NCI-H2029 (cell line): Measurements from ENCODE around the gene SORCS2.

Experiments used
- DNase-seq: peaks from one replicate; lab custom pipeline; 2025; lab: John Stamatoyannopoulos, UW

Gene SORCS2

GRCh38 chr4:7377223-7377865, 185.0 kb downstream of the SORCS2 start:
- DNase-seq: no peak

DNA sequence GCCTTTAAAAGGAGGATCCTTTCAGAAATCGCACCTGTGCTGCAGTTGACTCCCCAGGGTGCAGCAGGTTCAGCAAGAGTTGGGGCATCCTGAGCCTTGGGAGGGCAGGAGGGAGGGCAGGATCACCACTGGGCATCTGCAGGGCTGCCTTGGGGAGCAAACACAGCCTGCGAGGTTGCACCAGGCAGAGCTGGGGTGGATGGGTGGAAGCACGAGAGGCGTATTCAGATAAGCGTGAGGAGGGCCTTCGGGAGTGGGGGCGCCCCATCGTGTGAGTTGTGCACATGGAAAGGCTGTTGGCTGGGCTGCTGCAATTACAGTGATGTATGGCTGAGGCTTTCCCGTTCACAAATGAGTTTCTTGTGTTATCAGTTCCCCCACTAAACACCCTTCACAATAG, 186.8 kb downstream of the SORCS2 start:
- DNase-seq: no peak

GRCh38 chr4:7379719-7380118, 187.4 kb downstream of the SORCS2 start:
- DNase-seq: no peak

- no peak for DNase-seq
Measured at GRCh38 chr4:7381221-7381889, 189.0 kb downstream of the SORCS2 start.

DNA sequence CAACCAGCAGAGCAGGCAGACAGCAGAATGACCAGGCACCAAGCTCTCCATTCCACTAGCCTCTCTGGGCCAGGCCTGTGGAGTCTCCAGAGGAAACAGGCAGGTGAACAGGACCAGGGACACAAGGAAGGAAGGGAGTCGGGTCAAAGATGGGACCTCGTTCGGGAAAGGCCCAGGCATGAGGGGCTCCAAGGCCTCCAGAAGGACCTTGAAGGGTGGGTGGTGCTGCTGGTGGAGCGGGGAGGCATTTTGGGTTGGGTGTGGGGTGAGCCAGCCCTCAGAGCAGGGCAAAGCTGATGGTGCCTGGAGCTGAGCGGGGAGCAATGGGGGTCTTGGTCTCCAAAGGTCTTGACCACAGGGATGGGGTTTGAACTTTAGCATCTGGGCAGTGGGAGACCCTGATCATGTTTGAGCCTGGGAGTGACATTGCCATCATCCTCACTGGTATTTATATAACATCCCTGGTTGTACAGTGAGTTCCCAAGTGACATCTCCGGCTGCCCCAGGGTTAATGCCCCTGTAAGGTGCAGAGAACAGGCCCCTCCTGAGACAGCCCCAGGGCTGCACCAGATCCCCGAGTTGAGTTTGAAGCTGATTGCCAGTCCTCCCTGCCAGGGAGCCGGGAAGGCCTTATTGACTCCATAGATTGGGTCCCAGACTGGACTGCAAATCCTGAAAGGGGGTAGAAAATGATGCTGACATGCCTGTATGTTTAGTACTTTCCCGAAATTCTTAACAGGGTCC, 189.7 kb downstream of the SORCS2 start:
- DNase-seq: no peak

DNA sequence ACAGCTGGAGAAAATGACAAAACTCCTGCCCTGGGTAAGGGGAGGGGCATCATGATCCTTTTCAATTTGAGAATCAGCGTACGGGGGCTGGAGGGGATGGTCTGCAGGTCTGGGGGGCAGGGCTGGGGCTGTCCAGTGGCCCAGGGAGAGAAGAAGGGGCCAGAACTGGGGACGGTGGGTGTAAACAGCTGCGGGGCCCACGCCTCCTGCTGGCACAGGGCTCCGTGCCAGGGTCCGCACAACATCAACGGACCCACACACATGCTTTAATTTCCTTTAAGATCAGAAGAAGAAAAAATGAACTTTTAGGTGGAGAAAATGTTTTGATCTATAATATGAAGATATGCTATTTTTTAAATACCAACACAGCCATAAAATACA, 190.3 kb downstream of the SORCS2 start:
- DNase-seq: no peak

DNA sequence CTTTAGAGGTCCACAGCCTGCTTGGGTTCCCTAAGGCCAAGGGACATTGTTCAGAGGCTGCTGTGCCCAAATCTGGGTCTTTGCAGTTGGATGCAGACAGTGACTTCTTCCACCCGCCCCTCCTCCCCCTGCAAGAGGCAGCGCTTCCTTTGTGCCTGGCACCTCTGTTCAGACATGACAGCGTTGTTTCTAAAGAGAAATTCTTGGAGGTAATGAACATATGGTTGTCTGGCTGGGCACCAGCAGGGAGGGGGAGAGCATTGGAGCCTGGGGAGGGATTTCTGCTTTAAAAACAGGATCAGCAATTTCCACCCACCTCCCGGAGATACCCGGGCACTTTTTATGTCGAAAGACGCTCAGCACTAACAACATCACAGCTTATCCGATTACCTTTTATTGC, 190.9 kb downstream of the SORCS2 start:
- DNase-seq: no peak

DNA sequence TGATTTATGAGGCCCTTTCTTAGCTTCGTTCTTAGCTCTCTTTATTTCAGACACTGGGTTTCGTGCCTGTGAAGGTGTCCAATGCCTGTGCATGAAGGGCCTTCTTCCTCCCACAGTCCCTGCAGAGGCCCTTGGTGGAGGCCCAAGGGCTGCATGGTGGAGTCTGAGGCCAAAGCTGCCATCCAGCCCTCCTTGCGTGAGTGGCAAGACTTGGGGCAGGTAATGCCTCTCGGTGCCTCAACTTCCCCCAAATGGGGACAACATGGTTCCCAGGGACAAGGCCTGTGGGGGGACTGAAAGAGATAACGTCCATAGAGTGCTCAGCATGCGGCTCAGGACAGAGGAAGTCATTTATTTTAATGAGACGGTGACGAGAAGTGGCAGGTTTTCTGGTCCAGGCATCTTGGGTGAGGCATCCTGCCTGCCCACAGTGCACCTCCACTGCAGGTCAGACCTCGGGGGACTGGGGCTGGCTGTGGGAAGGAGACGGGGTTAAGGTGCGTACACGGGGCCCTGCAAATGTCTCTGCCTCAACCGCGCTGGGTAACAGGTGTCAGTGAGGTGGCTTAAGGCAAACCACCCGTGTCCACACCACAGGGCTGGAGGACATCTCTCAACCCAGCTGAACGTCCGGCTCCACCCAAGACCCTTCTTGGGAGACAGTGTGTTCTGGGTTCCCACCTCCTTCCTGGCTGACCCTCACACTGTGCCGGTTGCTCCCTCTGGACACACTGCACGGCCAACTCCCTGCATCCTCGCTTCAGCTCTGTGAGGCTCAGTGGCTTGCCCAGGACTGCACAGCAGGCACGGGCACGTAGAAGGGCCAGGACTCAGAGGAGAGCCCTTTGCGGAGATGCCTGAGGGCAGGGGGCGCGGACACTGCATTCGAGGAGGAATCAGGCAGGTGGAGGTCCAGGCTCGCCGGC, 191.9 kb downstream of the SORCS2 start:
- DNase-seq: no peak

- peak; percentile 55 for DNase-seq
Measured at GRCh38 chr4:7384929-7385890, 192.9 kb downstream of the SORCS2 start.

DNA sequence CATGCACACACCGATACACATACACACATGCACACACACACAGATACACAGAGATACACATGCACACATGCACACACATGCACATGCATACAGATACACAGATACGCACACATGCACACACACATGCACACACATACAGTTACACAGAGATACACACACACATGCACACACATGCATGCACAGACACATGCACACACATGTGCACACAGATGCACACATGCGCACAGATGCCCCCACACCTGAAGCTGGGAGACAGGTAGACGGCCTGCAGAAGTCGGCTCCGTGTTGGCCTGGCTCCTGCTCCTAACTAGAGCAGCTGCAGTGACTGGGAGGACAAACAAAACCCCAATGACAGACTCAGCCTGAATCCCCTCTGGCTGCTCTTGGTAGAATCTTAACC, 195.6 kb downstream of the SORCS2 start:
- DNase-seq: no peak

DNA sequence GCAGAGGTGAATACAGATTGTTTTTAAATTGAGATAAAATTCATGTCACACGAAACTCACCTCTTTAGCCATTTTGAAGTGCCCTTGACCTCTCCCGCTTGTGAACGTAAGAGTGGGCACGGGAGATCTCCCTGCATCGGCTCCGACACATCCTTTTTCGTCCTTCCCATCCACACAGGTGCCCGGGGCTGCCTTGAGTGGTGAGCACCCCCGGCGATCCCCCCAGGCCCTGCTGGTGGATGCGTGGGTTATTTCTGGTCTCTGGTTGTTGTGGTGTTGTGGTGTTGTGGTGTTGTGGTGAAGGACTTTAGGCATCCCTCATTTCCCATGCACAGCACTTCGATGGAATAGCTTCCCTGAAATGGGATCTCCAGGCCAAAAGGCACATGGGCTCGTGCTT, 196.3 kb downstream of the SORCS2 start:
- DNase-seq: no peak

DNA sequence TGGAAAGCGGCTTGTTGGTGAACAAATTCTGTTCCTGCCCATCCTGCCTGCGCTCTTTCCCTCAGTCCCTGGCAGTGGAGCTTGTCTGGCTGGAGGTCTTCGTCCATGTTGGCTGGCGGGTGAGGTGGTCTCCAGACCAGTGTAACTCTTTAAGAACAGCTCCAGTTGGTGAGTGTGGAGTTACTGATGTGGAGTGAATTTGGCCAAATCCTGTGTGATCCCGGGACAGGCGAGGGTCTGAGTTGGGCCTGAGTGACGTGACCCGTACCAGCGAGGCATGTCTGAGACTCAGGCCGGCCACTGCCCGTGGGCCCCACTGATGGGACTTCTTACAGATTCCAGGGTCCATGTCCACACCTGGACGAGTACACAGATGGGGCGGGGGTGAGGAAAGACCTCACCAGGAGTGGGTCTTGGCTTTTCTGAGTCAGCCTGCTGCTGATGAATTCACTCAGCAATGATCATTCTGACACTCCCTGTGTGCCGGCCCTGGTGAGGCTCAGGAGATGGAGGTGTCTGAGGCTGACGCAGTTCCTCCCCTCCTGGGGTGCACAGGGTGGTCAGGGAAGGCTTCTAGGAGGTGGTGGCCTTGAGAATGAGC, 196.9 kb downstream of the SORCS2 start:
- DNase-seq: no peak

GRCh38 chr4:7389719-7390118, 197.4 kb downstream of the SORCS2 start:
- DNase-seq: no peak

DNA sequence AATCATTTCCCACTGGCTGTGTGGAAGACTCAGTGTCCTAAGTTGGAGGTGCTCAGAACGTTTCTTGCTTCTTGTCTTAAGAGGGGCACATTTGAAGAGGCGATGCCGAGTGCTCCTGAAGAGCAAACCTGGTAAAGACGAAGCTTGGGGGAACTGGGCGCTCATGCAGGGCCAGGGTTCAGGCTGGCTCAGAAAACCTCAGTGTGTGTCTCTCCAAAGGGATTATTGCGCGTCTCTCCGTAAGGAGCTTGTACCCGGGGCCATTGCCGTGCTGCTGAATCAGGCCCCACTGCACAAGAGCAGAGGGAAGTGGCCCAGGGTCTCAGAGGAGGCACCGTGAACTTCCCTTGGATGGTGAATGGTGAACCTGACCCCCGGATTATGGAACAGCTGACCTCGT, 198.0 kb downstream of the SORCS2 start:
- DNase-seq: no peak

DNA sequence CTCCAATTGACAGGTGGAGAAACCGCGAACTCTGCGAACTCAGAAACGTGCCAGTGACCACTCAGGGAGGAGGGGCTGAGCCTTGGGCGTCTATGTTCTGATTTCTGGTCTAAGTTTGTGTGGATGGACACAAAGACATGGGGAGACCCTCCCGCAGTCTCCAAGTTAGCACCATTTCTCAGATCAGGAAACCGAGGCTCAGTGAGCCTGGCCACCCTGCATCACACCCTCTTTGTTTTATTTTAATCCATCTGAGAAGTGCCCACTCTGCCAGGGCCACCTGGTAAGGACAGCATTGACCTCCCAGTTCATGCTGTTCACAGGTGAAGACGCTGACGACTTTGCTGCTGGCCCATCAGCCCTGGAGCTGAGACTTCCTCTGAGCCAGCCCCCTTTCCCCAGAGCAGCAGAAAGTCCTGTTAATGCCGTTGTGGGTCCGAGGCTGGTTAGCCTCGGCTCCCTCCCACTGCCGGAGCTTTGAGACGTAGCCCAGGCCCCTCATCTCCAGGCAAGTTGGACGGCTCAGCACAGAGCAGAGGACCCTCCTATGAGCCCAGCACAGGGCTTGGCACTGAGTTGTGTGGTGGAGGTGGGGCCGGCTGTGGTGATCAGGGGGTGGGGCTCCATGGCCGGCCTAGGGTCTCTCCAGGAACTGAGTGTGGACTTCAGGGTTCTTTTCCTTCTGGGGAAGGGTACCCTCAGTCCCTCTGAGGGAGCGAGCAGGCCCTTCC, 198.7 kb downstream of the SORCS2 start:
- no peak for DNase-seq

DNA sequence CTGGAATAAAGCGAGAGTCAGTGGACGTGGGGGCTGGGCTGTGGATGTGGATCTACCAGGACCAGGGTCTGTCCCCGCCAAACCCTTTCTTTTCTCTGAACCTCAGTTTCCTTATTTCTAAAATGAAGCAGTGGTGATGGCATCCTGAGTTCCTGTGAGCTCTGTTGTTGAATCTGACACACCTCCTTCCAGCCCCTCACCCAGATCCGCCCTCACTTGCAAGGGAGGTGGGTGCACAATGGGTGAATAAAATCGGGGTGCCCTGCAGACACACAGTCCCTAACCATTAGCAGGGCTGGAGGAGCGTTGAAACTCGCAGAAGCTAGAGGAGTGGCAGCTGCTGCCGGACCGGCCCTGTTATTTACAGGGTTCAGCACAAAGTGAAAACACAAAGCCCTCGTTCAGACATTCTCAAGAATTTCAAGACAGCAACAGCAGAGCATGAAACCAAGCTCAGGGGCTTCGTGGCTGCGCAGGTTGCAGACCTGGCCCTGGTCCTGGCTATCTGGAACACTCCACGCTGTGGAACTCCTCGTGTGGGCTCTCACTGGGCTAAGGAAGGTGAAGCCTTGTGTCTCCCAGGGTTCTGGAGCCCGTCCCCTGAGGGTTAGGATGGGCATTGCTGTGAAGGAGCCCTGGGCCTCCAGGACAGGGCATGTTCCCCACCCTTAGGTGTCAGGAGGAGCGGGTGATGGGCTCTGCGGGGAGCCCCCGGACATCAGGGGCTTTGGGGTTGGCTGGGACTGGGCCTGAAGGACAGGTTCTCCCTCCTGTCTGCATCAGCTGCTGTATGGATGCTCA, 199.5 kb downstream of the SORCS2 start:
- DNase-seq: no peak

- DNase-seq: no peak
Measured at GRCh38 chr4:7392438-7393421, 200.4 kb downstream of the SORCS2 start.
